Glomerular visceral epithelial cell (primary cell): ENCODE measurements around the gene GBE1.
A peak's percentile ranks its signal among the peaks of the same experiment; 100 is the strongest.

Experiments
- DNase-seq: peaks from one replicate; pipeline ENCODE4 v3.0.0-alpha.2; 2016; ENCODE audit errors: extremely low spot score

GBE1 gene

DNA sequence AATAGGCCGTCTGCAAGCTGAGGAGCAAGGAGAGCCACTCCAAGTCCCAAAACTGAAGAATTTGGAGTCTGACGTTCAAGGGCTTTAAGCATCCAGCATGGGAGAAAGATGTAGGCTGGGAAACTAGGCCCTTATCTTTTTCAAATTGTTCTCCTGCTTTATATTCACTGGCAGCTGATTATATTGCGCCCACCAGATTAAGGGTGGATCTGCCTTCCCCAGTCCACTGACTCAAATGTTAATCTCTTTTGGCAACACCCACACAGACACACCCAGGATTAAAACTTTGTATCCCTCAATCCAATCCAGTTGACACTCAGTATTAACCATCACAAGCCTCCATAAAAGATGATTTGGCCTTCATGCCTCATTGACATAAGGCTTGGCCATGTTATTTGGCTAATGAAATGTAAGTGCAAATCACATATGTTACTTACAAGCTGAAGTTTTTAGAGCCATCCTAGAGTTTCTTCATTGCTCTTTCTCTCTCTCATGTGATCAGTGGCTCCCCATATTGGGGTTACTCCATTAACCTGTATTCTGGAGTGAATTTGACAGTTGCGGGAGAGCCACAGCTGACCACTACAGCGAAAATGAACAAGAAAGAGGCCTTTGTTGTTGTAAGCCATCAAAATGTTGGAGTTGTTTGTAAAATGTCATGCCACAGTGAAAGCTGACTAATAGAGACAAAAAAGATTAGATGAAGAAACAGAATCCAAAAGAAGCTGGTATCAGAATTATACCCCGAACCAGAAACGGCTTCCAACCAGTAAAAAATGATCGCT lies 61.7 kb downstream of the GBE1 start:
- DNase-seq, result no peak

DNA sequence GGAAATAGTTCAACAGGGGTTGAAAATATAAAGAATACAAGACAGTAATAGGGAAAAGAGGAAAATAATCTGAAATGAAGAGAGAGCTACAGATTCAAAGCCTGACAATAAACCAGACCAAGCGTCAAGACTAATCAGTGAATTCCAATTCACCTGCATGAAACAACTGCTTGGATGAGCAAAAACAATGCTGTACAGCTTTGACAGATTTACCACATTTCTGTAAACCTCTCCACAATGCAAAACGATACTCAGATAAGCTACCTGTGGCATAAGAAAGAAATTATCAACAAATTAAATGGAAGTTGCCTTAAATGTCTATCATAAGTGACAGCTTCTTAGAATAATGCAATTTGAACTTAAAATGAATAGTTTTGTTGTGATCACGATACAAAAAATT lies 65.4 kb downstream of the GBE1 start:
- DNase-seq, result no peak

GRCh38 chr3:81695302-81695701 lies 66.1 kb downstream of the GBE1 start:
- no peak for DNase-seq

DNA sequence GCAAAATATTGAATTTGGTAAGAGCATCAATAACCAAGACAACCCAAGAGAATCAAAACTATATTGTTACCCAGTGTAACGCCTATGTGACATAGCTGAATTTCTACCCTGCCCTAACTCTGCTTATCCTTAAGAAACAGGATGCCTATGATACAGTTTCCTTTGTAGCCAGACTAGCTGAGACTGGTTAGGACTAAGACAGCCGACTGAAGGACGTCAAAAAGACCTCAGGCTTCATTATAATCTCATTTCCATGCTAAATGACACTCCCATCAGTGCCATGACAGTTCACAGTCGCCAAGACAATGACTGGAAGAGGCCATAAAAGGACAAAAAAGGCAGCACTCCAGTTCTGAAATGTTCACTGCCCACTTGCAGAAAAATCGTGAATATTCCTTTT lies 66.8 kb downstream of the GBE1 start:
- DNase-seq, result no peak

GRCh38 chr3:81692766-81693165 lies 68.7 kb downstream of the GBE1 start:
- no peak for DNase-seq

DNA sequence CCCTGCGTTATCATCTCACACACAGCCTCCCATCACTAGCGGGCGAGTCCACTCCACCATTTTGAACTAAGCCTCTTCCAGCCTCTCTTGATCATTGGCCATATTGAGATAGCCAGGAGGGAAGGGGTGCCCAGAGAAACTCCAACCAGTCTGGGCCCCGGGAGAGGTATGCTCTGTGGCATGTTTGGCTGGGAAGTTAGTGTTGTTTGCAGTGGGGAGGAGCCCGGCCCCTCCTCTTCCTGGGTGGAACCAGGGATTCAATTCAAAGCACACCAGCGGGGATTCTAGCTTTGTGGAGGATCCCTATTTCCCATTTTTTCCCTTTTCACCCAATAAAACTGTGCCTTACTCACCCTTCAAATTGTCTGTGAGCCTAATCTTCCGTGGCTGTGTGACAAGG lies 71.8 kb downstream of the GBE1 start:
- DNase-seq, result no peak

DNA sequence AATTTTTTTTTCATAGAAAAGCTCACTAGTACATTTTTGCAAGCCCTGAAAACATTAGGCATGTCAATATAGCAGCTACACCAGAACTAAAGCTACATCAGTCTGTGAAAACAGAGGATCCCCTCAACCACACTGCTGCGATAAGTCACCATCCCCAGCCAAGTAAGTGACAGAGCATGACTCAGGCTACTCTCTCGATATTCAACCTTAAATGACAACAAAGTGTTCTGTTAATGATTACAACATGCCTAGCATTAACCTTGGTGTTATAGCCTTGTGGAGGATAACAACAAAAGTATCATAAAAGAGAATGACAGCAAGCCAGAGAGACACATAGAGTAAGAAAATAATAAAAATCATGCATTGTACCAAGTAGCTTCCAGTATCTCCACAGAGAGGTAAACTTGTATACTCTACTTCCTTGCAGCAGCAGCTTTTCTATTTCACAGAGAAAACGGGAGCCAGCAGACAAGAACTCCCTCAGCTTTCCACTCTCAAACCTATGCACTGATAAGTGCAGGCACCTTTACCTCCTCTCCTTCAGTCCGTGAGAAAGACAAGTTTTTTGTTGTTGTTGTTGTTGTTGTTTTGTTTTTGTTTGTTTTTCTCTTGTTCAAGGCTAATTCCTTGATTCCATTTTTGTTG lies 76.6 kb downstream of the GBE1 start:
- peak; percentile 45 for DNase-seq

DNA sequence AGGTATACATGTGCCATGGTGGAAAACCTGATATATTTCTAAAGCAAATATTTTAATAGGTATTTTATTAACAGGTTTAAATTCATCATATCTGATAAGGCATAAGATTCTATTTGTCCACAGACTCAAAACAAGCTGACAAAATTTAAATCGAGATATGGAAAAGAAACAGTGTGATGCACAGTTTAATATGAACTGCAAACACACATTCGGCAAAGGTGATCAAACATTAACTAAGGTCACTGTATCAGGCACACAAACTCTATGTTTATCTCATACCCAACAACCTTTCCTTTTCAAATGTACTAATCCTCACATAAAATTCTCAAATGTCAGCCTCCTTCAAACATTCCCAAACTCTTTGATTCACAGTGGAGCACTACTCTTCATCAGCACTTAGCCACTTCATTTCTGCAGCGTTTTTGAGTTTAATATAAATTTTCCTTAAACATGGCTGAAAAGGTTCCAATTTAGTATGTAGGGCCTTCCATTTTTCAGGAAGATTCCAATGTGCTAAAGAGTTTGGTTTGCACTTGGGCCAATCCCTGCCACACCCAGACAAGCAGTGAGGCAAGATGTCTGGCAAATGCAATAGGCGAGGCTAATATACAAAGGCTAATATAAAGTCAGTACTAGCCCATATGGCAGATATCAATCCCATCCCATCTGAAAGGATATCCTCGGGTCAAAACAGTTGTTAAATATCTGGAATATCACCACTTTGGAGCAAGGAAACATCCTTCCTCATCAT lies 84.6 kb downstream of the GBE1 start:
- no peak for DNase-seq

DNA sequence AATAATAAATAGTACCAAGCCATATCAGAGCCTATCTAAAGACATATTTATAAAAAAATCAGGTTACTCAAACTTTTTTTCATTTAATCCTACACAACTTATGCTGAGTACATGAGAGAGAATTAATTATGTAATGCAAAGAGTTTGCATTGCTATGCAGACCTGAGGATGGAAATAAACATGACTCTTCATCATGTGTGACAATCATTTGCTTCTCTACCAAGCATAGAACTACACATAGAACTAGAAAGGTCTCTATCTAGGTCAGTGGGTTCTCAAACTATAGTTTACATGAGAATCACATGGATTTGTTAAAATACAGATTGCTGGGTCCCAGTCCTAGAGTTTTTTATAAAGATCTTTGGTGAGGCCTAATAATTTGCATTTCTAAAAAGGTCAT lies 86.8 kb downstream of the GBE1 start:
- no peak for DNase-seq

GRCh38 chr3:81668283-81668682 lies 93.2 kb downstream of the GBE1 start:
- no peak for DNase-seq

DNA sequence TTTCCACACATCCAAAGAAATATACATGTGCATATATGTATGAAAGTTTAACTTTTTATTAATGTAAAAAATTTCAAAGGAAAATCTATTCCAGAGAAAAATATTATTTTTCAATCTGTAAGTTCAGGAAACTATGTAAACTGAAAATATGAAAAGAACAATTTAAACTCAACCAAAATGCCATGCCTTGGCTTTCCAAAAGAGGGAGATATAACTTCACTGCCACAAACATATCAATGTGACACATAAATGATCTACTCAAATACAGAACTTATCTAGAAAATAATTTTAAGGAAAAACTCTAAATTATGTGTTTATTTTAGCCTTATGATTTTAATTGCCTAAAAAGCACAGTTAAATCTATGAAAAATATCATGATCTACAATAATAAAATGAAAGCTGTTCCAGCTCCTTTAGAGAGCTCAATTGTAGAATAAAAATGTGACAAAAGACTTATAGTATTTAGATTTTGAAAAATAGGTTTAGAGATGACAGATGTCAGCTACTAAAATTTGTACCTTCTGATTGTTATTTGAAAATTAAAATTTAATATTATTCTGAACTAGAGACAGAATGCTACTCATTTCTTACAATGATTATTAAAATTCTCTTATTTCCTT lies 94.8 kb downstream of the GBE1 start:
- DNase-seq, result peak; percentile 30

DNA sequence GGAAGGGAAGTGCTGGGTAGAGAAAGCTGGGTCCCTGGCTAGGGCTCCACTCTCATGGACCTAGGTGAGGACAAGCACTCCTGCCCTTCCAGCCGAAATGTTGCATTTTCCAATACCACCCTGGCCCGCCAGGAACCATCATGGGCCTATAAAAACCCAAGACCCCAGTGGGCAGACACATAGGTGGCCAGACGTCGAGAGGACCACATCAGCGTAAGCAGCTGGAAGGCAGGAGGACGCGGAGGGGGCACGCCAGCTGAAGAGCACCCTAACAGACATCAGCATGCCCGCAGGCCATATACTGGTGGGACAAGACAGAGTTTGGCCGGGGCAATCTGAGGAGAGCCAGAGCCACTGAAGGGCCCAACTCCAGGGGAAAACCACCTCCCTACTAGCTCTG lies 98.3 kb downstream of the GBE1 start:
- DNase-seq, result no peak

- DNase-seq, result no peak
Observed at GRCh38 chr3:81660036-81660435, 101.4 kb downstream of the GBE1 start.

DNA sequence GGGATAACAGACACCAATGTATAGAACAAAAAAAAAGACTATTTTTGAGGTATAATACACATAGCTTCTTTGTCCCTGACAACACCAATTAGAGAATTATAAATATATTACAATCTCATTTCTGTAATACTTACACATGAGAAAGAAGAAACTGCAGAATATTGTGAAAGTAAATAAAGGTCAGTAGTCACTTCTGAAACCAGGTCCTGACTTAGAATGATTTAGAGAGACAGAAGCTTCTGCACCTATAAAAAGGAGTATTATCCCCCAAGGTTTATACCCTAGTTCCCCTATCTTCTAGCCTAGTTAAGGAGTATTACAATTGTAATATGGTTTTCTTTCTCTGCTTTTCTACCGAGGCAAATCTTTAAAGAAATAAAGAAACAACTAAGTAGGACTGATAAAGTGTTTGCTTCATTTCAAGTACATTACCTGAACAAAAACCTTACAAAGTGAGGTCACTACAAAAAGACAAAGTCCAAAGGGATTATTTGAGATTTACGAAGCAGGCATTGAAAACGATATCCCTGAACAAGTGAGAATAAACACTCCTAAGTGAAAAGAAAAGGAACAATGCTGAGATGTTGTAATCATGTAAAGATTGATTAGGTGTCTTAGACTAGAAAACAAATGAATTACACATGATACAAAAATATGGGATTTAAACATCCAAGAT lies 103.0 kb downstream of the GBE1 start:
- DNase-seq, result no peak

DNA sequence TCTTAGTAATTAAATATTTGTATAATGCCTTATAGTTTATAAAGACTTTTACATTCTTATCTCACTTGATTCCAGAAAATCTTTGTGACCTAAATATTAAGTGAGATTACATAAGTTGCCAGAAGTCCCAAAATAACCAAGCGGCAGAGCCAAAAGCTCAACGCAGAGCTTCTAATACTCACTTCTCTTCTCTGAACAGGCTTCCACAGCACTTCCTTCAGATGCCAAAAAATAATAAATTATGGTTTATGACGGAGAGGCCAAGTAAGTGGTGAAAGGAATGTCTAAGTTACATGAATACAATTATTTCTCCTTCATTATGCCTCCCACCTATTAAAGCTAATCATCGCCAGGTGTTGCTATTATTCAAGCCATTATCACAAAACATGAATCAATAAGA lies 110.3 kb downstream of the GBE1 start:
- DNase-seq, result no peak

- no peak for DNase-seq
Observed at GRCh38 chr3:81650187-81650586, 111.3 kb downstream of the GBE1 start.

- DNase-seq, result no peak
Observed at GRCh38 chr3:81645248-81645647, 116.2 kb downstream of the GBE1 start.

- DNase-seq, result peak; percentile 6
Observed at GRCh38 chr3:81643721-81644120, 117.7 kb downstream of the GBE1 start.

DNA sequence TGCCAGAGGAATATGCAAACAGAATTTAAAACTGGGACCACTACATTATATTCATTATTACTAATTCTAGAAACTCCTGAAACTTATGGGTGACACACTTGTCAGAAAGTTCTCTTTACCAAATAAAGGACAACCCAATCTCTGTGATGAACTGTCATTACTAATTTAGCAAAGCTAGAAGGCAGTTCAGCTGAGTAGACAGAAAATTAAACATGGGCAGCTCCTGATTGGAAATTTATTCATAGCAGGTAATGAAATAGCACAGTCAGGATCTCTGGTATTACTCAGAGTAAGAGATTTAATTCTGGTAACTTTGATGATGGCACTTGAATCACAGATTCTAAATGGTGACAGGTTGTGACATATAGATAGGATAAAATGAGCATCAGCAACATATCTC lies 123.0 kb downstream of the GBE1 start:
- DNase-seq, result no peak

DNA sequence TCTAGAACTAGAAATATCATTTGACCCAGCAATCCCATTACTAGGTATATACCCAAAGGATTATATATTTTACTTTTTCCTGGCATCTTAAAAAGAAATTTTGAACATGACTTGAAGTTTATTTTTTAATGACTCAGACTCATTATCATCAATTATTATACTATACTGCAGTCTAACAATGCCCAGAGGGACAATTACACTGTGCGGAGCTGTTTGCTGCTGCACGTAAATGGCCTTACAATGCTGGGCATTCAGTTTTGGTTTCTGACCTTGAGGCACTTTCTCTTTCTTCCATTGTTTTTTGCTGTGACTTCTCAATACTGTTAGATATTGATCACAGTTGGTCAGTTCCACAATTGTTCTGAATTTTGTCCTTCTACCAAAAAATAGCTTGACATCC lies 128.8 kb downstream of the GBE1 start:
- no peak for DNase-seq

DNA sequence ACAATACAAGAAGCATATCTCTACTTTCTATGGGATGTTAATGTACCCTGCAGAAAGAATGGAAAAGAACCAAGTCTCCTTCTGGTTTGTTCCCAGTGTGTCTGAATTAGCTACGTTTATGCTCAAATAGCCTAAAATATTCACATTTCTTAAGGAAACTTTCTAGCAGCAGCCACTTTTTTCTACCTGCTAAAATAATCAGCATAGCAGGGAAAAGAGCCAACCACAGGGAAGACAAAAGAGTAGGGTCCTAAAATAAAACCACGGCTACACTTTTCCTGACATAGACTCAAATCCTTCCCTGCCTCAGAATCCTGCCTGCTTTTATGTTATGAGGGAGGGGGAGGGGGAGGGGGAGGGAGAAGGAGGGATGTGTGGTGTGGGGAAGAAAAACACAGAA lies 136.7 kb downstream of the GBE1 start:
- DNase-seq, result no peak

GRCh38 chr3:81622395-81622794 lies 139.1 kb downstream of the GBE1 start:
- no peak for DNase-seq
